Activated CD4-positive, alpha-beta T cell treated with anti-CD3 and anti-CD28 coated beads, Interleukin-2, amount 10 ng/mL, durations not matched to agents 24 days and 14 days (primary cell): ENCODE data around the gene PRR12. TPM values are rescaled to one million over a fixed set of nuclear protein-coding genes. Genes with fewer than 3 reads are reported as not detected.

Source experiments
- DNase-seq: peaks from one replicate; pipeline ENCODE4 v3.0.0; 2022
- H3K27ac Mint-ChIP-seq: one replicate; pipeline ENCODE4 v1.8.0; 2022; ENCODE audit warnings: mild to moderate bottlenecking, mixed read lengths
- H3K27me3 Mint-ChIP-seq: one replicate; pipeline ENCODE4 v1.8.0; 2022; ENCODE audit warnings: mixed read lengths
- H3K36me3 Mint-ChIP-seq: one replicate; pipeline ENCODE4 v1.8.0; 2022; ENCODE audit warnings: low read depth, mild to moderate bottlenecking, mixed read lengths
- H3K4me1 Mint-ChIP-seq: one replicate; pipeline ENCODE4 v1.8.0; 2021; ENCODE audit warnings: mixed read lengths
- H3K4me3 Mint-ChIP-seq: one replicate; pipeline ENCODE4 v1.8.0; 2022; ENCODE audit warnings: mild to moderate bottlenecking, moderate library complexity, mixed read lengths
- H3K9me3 Mint-ChIP-seq: one replicate; pipeline ENCODE4 v1.8.0; 2021; ENCODE audit warnings: mixed read lengths
- intact Hi-C: fragments of 100-400 bp; cut with micrococcal nuclease; formaldehyde crosslinking; loops from one replicate; pipeline ENCODE4 v1.15.1; 2023
- total RNA-seq: library from RNA; stranded (reverse); gene quantifications from 2 replicates; pipeline ENCODE4 v1.2.3, GENCODE V29; 2022

PRR12 gene
- total RNA-seq: 31.1 and 32.7 TPM in 2 replicates

DNA sequence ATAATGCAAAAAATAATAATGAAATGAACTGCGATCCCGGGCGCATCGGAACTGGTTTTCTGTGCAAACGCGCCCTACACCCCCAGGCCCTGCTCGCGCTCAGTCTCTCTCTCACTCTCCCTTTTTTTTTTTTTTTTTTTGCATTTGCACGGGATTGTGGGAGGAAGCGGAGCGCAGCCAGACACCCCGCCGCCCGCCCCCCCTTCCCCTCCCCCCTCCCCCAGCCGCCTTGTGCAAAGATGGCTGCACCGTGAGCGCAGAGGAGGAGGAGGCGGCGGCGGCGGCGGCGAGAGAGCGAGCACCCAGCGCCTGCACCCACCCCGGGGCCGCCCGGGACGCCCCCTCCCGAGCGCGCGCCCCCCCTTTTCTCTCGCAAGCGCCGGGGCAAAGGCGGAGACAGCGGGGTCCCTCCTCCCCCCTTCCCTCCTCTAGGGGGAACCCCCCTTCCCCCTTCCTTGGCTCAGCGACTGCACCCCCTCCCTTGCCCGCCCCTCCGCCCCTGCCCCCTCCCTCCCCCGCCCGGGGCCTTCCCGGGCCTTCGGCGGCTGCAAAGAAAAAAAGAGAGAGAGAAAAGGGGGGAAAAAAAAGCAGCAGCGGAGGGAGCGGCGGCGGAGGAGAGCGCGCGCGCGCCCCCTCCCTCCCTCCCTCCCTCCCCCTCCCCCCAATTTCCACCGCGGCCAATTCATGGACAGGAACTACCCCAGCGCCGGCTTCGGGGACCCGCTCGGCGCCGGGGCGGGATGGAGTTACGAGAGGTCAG is at the start of gene PRR12:
TSS of gene PRR12 (plus strand) at position 212 of the 760 bp plus-strand sequence. CDS start at position 685, 473 bp downstream.
- intact Hi-C loops: loop anchor here (1.0 to 5.0 kb wide), 7 partner anchors 11 to 336 kb away; partner anchors contain the start of genes AP2A1, ATF5, BCL2L12 and IRF3
- Mint-ChIP-seq H3K4me1 (peaks cover 30% of the 10 kb centered on the region), H3K9me3 (no peaks in the 10 kb centered on the region), H3K36me3 (peaks cover 13% of the 10 kb centered on the region), H3K4me3 (peak within 1 kb of the TSS; percentile 88), H3K27ac (peak within 1 kb of the TSS; percentile 82), H3K27me3 (peaks cover 11% of the 10 kb centered on the region)
- peak; percentile 91 for DNase-seq

DNA sequence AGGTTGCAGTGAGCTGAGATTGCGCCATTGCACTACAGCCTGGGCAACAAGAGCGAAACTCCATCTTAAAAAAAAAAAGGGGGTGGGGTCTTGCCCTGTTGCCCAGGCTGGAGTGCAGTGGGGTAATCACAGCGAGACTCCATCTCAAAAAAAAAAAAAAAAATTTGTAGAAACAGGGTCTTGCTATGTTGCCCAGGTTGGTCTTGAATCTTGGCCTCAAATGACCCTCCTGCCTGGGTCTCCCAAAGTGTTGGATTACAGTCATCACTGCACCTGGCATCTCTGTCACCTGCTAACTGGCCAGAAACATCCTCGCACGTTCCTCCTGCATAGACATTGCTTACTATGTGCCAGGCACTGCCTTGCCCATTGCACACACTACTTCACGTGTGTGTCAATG is 49.1 kb upstream of the PRR12 start:
- Mint-ChIP-seq H3K27me3 (no peaks in the 10 kb centered on the region), H3K9me3 (no peaks in the 10 kb centered on the region), H3K36me3 (no peaks in the 10 kb centered on the region), H3K4me3 (no peak overlapping the region), H3K27ac (no peak overlapping the region), H3K4me1 (peaks cover 11% of the 10 kb centered on the region)
- intact Hi-C loops: no loop called here
- DNase-seq: no peak

GRCh38 chr19:49542446-49542845 is 48.5 kb upstream of the PRR12 start:
- DNase-seq: no peak
- Mint-ChIP-seq H3K27ac (no peak overlapping the region), H3K4me1 (peaks cover 14% of the 10 kb centered on the region), H3K4me3 (no peak overlapping the region), H3K27me3 (no peaks in the 10 kb centered on the region), H3K9me3 (no peaks in the 10 kb centered on the region), H3K36me3 (no peaks in the 10 kb centered on the region)
- intact Hi-C loops: no loop called here

DNA sequence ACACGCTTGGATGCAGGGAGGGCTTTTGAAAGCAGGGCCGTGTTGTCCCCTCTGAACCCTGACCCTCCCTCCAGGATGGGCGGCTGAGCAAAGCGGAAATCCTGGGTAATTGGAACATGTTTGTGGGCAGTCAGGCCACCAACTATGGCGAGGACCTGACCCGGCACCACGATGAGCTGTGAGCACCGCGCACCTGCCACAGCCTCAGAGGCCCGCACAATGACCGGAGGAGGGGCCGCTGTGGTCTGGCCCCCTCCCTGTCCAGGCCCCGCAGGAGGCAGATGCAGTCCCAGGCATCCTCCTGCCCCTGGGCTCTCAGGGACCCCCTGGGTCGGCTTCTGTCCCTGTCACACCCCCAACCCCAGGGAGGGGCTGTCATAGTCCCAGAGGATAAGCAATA is 48.0 kb upstream of the PRR12 start:
- Mint-ChIP-seq H3K4me1 (peaks cover 14% of the 10 kb centered on the region), H3K36me3 (no peaks in the 10 kb centered on the region), H3K9me3 (no peaks in the 10 kb centered on the region), H3K4me3 (no peak overlapping the region), H3K27ac (no peak overlapping the region), H3K27me3 (no peaks in the 10 kb centered on the region)
- DNase-seq: no peak
- intact Hi-C loops: no loop called here

- no peak overlapping the region for H3K4me3 Mint-ChIP-seq
- DNase-seq: no peak
- H3K4me1 Mint-ChIP-seq: peaks cover 25% of the 10 kb centered on the region
- H3K36me3 Mint-ChIP-seq: no peaks in the 10 kb centered on the region
- no peaks in the 10 kb centered on the region for H3K27me3 Mint-ChIP-seq
- no peak overlapping the region for H3K27ac Mint-ChIP-seq
- intact Hi-C loops: no loop called here
- H3K9me3 Mint-ChIP-seq: no peaks in the 10 kb centered on the region
These were observed 46.8 kb upstream of the PRR12 start for GRCh38 chr19:49544154-49544553.

DNA sequence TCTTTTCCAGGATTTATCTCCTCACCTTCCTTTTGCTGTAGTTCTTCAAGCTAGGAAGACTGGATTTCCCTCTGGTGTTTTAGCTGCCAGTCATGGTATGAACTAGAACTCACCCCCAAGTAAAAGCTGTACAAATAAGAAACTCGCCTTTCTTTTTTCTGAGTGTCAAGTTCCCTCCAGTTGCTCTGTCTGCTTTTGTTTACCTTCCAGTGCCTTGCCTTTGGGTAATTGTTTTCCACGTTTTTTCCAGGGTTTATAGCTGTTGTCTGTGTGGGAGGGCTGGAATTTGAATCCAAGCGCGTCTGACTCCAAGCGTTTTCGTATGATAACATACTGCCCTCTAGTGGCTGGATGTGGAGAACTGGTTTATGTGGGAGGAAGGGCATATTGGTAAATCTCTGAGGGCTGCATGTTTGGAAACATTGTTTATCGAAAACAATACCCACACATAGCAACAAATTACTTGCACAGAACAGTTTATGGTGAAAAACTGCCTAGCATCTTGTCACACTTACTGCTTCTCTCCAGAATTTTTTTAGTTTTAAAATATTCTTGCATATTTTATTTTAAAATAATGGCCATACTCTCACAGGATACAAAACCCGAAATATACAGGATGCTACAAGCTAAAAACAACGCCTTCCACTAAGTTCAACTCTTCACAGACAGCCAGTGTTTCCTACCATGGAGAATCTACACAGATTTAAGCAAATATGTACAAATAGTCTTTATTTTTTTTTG is 44.0 kb upstream of the PRR12 start:
- peaks cover 7% of the 10 kb centered on the region for H3K36me3 Mint-ChIP-seq
- no peaks in the 10 kb centered on the region for H3K9me3 Mint-ChIP-seq
- peak overlapping the region; percentile 78 for H3K4me3 Mint-ChIP-seq
- peak; percentile 93 for DNase-seq
- no peaks in the 10 kb centered on the region for H3K27me3 Mint-ChIP-seq
- intact Hi-C loops: loop anchor here (1.0 kb wide), 2 partner anchors 23 to 41 kb away; no protein-coding TSS in a partner anchor
- peaks cover 29% of the 10 kb centered on the region for H3K4me1 Mint-ChIP-seq
- H3K27ac Mint-ChIP-seq: peak overlapping the region; percentile 71

DNA sequence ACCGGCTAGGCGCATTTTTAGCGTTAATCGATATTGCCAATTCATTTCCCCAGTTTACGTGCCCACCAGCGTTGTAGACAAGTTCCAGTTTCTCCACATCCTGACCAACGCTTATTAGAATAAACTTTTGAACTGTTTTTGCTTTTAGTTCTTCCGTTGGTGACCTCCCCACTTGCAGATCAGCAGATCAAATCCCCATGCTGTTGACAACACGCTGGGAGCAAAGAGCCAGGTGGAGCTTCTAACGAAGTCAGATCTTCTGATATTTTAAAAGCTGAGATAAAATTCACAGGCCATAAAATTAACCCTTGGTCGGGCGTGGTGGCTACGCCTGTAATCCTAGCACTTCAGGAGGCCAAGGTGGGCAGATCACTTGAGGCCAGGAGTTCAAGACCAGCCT is 41.9 kb upstream of the PRR12 start:
- peaks cover 12% of the 10 kb centered on the region for H3K36me3 Mint-ChIP-seq
- peak; percentile 62 for DNase-seq
- H3K27me3 Mint-ChIP-seq: no peaks in the 10 kb centered on the region
- H3K4me1 Mint-ChIP-seq: peaks cover 44% of the 10 kb centered on the region
- no peaks in the 10 kb centered on the region for H3K9me3 Mint-ChIP-seq
- intact Hi-C loops: no loop called here
- H3K4me3 Mint-ChIP-seq: no peak overlapping the region
- H3K27ac Mint-ChIP-seq: peak overlapping the region; percentile 56

DNA sequence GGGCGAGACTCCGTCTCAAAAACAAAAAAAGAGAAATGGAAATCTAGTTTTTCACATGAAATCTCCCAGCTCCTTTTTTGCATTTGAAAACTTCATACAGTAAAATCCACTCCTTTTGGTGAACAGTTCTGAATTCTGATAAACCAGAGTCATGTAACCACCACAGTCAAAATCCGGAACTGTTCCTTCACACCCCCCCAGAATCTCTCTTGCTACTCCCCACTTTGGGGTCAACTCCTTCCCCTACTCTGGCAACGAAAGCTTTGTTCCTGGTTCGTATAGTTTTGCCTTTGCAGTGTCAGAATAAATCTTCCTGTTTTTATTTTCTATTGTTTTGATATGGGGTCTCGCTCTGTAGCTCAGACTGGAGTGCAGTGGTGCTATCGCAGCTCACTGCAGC is 39.5 kb upstream of the PRR12 start:
- no peaks in the 10 kb centered on the region for H3K27me3 Mint-ChIP-seq
- DNase-seq: no peak
- intact Hi-C loops: no loop called here
- H3K4me3 Mint-ChIP-seq: no peak overlapping the region
- H3K4me1 Mint-ChIP-seq: peaks cover 59% of the 10 kb centered on the region
- peaks cover 30% of the 10 kb centered on the region for H3K36me3 Mint-ChIP-seq
- H3K9me3 Mint-ChIP-seq: no peaks in the 10 kb centered on the region
- H3K27ac Mint-ChIP-seq: no peak overlapping the region

GRCh38 chr19:49552749-49553148 is 38.2 kb upstream of the PRR12 start:
- peak; percentile 86 for DNase-seq
- peak overlapping the region; percentile 97 for H3K27ac Mint-ChIP-seq
- H3K4me1 Mint-ChIP-seq: peaks cover 58% of the 10 kb centered on the region
- no peaks in the 10 kb centered on the region for H3K9me3 Mint-ChIP-seq
- intact Hi-C loops: no loop called here
- no peaks in the 10 kb centered on the region for H3K27me3 Mint-ChIP-seq
- H3K36me3 Mint-ChIP-seq: peaks cover 35% of the 10 kb centered on the region
- H3K4me3 Mint-ChIP-seq: peak overlapping the region; percentile 77

DNA sequence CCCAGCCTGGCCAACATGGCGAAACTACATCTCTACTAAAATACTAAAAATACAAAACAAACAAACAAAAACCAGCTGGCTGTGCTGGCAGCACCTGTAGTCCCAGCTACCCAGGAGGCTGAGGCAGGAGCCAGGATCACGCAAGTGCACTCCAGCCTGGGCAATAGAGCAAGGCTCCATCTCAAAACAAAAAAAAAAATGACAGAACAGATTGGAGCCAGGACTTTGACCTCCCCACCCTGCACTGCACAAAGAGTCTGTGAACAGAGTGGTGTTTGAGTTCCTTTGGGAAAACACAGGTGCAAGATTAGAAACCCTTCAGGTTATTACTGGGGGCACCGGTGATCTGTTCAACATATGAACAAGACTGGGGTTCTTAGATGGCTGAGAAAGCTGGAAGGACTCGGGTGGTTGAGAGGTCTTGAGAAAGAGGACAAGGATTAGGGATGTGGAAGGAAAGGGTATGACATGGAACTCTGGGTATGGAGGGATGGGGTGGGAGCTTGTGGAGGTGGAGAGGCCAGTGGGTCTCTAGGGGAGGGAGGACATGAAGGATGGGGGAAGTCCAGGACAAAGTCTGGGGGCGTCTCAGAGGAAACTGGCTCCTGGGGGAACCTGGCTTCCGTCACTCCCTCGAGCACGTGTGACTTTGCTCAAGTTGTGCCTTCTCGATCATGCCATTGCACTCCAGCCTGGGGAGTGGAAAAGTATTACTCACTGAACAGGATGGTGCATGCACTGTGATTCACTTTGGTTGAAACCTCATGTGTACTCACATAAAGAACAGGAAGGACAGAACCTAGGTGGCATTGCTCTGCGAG is 37.3 kb upstream of the PRR12 start:
- H3K27ac Mint-ChIP-seq: peak overlapping the region; percentile 100
- H3K27me3 Mint-ChIP-seq: no peaks in the 10 kb centered on the region
- no peaks in the 10 kb centered on the region for H3K9me3 Mint-ChIP-seq
- DNase-seq: peak; percentile 86
- peaks cover 40% of the 10 kb centered on the region for H3K36me3 Mint-ChIP-seq
- H3K4me3 Mint-ChIP-seq: peak overlapping the region; percentile 81
- H3K4me1 Mint-ChIP-seq: peaks cover 56% of the 10 kb centered on the region
- intact Hi-C loops: loop anchor here (1.0 to 2.0 kb wide), 3 partner anchors 11 to 37 kb away; partner anchors contain the start of gene PRR12

DNA sequence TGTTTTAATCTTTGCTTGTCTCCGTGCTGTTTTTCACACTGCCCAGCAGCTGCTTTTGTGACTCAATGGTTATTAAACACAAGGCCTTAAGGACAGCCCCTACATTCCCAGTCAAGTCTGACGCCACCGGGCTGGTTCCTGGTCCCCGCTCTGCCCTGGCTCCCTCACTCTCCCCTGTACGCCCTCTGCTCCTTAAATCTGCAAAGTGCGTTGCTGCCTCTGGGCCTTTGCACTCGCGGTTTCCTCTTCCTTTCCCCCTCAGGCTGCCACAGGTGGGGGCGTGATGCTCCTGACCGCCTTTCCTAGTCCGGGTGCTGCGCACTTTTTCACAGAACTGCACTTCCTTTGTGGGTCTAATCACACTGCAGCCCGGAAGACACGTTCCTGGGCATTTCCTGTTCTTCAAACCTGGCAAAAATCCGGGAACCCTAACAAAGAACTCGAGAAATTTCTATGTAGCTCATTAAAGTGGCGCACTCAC is 36.2 kb upstream of the PRR12 start:
- Mint-ChIP-seq H3K4me3 (peak overlapping the region; percentile 81), H3K4me1 (peaks cover 60% of the 10 kb centered on the region), H3K27ac (peak overlapping the region; percentile 100), H3K36me3 (peaks cover 49% of the 10 kb centered on the region), H3K27me3 (no peaks in the 10 kb centered on the region), H3K9me3 (no peaks in the 10 kb centered on the region)
- peak; percentile 90 for DNase-seq
- intact Hi-C loops: loop anchor here (1.0 to 2.0 kb wide), 3 partner anchors 10 to 36 kb away; partner anchors contain the start of gene PRR12

DNA sequence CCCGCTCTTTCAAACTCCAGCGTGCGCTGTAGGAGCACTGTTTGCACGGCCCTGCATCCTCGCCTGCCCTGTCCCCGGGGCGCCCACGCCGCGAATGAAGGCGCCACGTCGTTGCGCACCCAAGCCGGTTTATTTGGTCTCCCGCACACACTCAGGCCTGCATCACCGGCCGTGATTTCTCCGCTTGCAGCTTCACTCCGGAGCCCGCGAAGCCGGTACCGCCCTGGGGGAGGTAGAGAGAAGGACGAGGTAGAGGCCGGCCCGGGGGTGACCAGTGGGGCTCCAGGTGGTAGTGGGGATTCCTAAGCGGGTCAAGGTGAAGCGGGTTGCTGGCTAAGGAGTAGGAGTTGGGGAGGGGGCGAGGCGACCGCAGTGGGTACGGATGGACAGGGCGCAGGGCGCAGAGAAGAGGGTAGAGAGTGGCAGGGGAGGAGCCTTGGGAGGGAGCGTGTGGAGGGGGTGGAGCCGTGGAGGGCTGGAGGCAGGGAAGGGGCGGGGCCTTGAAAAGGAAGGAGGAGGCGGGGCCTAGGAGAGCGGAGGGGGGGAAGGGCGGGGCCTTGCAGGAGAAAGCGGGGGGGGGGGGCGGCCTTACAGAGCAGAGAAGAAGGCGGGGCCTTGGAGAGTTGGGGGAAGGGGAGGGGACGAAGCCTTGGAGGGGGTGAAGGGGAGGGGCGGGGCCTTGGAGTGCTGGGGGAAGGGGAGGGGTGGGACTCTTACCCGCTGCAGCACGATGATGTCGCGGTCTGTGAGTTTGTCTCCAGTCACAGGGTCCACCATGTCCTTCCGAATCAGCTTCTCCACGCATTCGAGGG is 35.2 kb upstream of the PRR12 start:
- peaks cover 70% of the 10 kb centered on the region for H3K4me1 Mint-ChIP-seq
- H3K9me3 Mint-ChIP-seq: no peaks in the 10 kb centered on the region
- peak overlapping the region; percentile 48 for H3K4me3 Mint-ChIP-seq
- intact Hi-C loops: loop anchor here (2.0 kb wide), 1 partner anchor 35 kb away; the partner anchor contains the start of gene PRR12
- H3K36me3 Mint-ChIP-seq: peaks cover 52% of the 10 kb centered on the region
- H3K27ac Mint-ChIP-seq: peak overlapping the region; percentile 100
- peak; percentile 93 for DNase-seq
- H3K27me3 Mint-ChIP-seq: no peaks in the 10 kb centered on the region
